ENCODE measurements around the gene ANKRD13B.
A peak's percentile ranks its signal among the peaks of the same experiment; 100 is the strongest.

Gene ANKRD13B

GRCh38 chr17:29583324-29584248 is 9.3 kb upstream of the ANKRD13B start:
- no peak for DNase-seq

- DNase-seq, result no peak
Observed at GRCh38 chr17:29584452-29585079, 8.4 kb upstream of the ANKRD13B start.

GRCh38 chr17:29585080-29585751 is 7.7 kb upstream of the ANKRD13B start:
- DNase-seq, result no peak

- DNase-seq, result no peak
Observed at GRCh38 chr17:29586676-29587469, 6.1 kb upstream of the ANKRD13B start.

- no peak for DNase-seq
Observed at GRCh38 chr17:29587591-29587990, 5.3 kb upstream of the ANKRD13B start.

- no peak for DNase-seq
Observed at GRCh38 chr17:29588017-29588561, 4.8 kb upstream of the ANKRD13B start.

- peak; percentile 42 for DNase-seq
Observed at GRCh38 chr17:29588562-29589411, 4.1 kb upstream of the ANKRD13B start.

GRCh38 chr17:29589524-29590410 is 3.2 kb upstream of the ANKRD13B start, which contains the start of gene GIT1:
GIT1 (minus strand) TSS chr17:29589648; CDS start chr17:29589378, 270 bp downstream.
- peak; percentile 88 for DNase-seq

GRCh38 chr17:29590411-29591145 is 2.4 kb upstream of the ANKRD13B start:
- peak; percentile 66 for DNase-seq

GRCh38 chr17:29591146-29591736 is 1.7 kb upstream of the ANKRD13B start:
- DNase-seq, result peak; percentile 61

- peak; percentile 69 for DNase-seq
Observed at GRCh38 chr17:29591737-29592608, 959 bp upstream of the ANKRD13B start.

- DNase-seq, result no peak
Observed at GRCh38 chr17:29593591-29594518, 923 bp downstream of the ANKRD13B start.

GRCh38 chr17:29594519-29595090 is 1.7 kb downstream of the ANKRD13B start:
- DNase-seq, result no peak

- peak; percentile 49 for DNase-seq
Observed at GRCh38 chr17:29595107-29595942, 2.4 kb downstream of the ANKRD13B start.

GRCh38 chr17:29595943-29596774 is 3.2 kb downstream of the ANKRD13B start:
- no peak for DNase-seq
